Endothelial cell of hepatic sinusoid (primary cell): Measurements from ENCODE around the gene PTPRU.

Experiments used
- in situ Hi-C: cut with HindIII; loops from 2 replicates; pipeline ENCODE4 v1.10.0; 2017; ENCODE audit warnings: low sequenced_read_pairs

The PTPRU gene

GRCh38 chr1:29258976-29259801 lies 22.9 kb downstream of the PTPRU start:
- in situ Hi-C loops: loop anchor here (25.0 kb wide), 1 partner anchor 128 kb away; no protein-coding TSS in a partner anchor

DNA sequence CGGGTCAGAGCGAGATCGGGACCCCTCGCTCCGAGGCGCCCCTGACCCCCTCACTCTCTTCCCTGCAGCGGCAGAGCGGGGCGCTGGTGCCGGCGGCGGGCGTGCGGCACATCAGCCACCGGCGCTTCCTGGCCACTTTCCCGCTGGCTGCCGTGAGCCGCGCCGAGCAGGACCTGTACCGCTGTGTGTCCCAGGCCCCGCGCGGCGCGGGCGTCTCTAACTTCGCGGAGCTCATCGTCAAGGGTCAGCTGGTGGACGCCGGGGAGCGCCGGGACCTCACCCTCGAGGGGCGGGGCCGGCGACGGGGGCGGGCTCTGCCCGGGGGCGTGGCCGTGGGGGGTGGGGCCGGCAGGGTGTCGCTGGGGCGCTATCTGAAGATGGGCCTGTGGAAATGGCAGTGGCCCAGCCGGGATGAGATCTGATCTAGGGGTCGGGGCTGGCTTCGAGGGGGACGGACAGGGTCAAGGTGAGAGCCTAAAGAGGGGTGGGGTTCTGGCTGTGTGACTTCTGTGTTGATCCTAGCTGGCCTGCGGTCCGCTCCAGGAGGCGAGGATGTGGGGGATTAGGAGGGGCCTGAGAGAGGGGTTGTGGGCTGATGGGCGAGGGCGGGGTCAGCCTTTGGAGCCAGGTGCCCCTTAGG lies 23.6 kb downstream of the PTPRU start:
- in situ Hi-C loops: loop anchor here (25.0 kb wide), 1 partner anchor 127 kb away; no protein-coding TSS in a partner anchor

- in situ Hi-C loops: loop anchor here (25.0 kb wide), 1 partner anchor 127 kb away; no protein-coding TSS in a partner anchor
These were observed 24.2 kb downstream of the PTPRU start for GRCh38 chr1:29260531-29260930.

DNA sequence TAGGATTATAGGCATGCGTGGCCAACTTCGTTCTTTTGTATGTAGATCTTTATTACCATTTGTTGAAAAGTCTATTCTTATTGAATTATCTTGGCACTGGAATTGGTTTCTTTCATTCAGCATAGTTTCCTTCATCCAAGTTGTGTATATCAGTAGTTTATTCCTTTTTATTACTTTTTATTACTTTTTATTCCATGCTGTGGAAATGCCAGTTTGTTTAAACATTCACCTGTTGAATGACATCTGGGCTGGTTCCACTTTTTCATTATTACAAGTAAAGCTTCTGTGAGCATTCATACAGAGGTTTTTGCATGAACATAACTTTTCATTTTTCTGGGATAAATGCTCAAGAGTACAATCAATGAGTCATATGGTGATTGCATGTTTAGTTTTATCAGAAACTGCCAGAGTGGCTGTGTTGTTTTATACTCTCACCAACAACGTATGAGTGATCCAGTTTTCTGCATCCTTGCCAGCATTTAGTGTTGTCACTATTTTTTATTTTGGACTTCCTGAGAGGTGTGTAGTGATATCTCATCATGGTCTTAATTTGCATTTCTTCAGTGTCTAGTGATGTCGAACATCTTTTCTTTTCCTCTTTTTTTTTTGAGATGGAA lies 28.6 kb downstream of the PTPRU start:
- in situ Hi-C loops: loop anchor here (25.0 kb wide), 1 partner anchor 122 kb away; no protein-coding TSS in a partner anchor

DNA sequence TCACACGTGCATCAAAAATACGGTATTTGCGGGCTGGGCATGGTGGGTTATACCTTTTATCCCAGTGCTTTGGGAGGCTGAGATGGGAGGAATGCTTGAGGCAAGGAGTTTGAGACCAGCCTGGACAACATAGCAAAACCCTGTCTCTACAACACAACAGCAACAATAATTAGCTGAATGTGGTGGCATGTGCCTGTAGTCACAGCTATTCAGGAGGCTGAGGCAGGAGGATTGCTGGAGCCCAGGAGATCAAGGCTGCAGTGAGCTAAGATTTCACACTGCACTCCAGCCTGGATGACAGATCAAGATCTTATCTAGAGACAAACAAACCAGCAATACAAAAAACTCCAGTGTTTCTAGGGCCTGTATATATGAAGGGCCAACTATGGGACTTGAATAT lies 30.6 kb downstream of the PTPRU start:
- in situ Hi-C loops: loop anchor here (25.0 kb wide), 1 partner anchor 120 kb away; no protein-coding TSS in a partner anchor

GRCh38 chr1:29267321-29268070 lies 31.2 kb downstream of the PTPRU start:
- in situ Hi-C loops: loop anchor here (25.0 kb wide), 1 partner anchor 120 kb away; no protein-coding TSS in a partner anchor

DNA sequence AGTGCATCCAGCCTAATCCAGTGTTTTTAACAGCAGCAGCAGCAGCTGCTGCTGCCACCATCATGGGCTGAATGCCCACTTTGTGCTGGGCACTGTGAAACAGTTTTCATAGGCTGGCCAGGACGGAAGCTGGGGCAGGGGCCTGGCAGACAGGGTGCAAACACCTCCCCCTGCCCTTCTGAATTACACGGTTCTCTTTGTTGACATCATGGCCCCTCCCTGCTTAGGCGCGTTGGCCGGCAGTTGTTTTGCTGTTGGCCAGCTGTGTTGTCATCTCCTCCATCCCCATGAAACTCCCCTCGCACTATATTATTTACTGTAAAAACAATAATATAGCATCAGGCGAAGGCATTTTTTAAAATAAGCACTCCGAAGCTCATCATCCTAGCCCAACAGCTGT lies 33.1 kb downstream of the PTPRU start:
- in situ Hi-C loops: loop anchor here (25.0 kb wide), 1 partner anchor 118 kb away; no protein-coding TSS in a partner anchor

DNA sequence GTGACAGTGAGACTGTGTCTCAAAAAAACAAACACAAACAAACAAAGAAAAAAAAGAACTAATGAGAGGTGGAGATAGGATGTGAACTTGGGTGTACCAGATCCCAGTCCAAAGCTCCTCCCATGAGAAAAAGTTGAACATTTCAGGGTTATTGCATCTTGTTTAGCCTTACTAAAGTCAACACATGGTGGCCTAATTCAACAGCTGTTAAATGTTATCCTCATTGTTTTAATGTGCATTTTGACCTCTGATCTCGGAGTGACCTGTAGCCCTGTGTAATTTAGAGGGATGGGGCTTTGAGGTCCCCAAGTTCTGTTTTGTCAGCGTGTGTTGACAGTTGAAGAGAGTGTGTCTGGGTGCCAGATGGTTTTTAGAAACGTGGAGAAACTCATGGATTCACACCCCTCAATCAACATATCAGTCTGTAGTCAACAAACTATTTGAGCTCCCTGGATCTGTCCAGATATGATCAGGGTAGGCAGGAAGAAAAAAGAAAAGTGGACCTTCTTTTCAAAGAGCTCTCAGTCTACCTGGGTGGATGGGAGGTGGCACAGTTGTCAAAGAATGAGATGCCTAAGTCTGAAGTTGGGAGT lies 34.7 kb downstream of the PTPRU start:
- in situ Hi-C loops: loop anchor here (25.0 kb wide), 1 partner anchor 116 kb away; no protein-coding TSS in a partner anchor

GRCh38 chr1:29271724-29272123 lies 35.4 kb downstream of the PTPRU start:
- in situ Hi-C loops: loop anchor here (25.0 kb wide), 1 partner anchor 116 kb away; no protein-coding TSS in a partner anchor

DNA sequence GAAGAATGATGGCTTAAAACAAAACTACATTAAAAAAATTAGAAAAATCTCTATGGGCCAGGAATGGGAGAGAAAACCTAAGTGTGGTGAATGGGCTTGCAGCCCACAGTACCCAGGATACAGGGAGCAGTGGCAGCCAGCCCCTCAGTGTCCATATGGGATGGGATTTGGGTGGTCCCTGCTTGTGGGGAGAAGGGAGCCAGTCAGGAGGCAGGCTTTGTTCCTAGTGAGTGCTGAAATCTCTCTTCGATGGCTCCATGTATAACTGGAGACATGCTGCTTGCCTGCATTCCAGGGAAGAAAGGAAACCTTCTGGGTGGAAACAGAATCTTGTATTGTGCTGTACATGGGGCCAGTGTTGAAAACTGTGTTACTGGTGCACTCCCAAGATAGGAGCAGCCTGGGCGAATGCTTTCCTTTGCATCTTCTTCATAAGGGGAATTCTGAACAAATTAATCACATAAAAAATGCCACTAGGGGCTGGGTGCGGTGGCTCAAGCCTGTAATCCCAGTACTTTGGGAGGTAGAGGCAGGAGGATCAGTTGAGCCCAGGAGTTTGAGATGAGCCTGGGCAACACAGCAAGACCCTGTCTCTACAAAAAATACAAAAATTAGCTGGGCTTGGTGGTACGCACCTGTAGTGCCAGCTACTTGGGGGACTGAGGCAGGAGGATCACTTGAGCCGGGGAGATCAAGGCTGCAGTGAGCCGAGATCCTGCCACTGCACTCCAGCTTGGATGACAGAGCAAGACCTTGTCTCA lies 36.0 kb downstream of the PTPRU start:
- in situ Hi-C loops: loop anchor here (25.0 kb wide), 1 partner anchor 115 kb away; no protein-coding TSS in a partner anchor

GRCh38 chr1:29275435-29275834 lies 39.1 kb downstream of the PTPRU start:
- in situ Hi-C loops: no loop called here

DNA sequence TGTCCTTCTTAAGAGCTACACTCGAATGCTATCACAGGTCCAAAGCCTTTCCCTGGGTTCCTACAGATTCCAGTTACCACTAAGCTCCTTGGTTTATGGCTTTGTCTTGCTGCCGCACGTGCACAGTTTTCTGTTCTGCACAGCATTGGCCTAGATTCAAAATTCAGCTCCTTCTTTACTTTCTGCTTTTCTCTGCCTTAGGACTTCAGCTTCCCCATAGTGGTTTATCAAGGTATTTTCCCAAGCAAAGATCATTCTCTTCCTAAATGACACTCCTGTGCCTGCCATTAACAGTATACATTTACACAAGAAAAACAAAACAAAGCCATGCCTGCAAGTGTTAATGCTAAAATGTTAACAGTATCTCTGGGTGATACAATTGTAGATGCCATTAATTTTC lies 41.8 kb downstream of the PTPRU start:
- in situ Hi-C loops: no loop called here

- in situ Hi-C loops: no loop called here
These were observed 43.1 kb downstream of the PTPRU start for GRCh38 chr1:29279406-29279805.

GRCh38 chr1:29279951-29280391 lies 43.6 kb downstream of the PTPRU start:
- in situ Hi-C loops: no loop called here

DNA sequence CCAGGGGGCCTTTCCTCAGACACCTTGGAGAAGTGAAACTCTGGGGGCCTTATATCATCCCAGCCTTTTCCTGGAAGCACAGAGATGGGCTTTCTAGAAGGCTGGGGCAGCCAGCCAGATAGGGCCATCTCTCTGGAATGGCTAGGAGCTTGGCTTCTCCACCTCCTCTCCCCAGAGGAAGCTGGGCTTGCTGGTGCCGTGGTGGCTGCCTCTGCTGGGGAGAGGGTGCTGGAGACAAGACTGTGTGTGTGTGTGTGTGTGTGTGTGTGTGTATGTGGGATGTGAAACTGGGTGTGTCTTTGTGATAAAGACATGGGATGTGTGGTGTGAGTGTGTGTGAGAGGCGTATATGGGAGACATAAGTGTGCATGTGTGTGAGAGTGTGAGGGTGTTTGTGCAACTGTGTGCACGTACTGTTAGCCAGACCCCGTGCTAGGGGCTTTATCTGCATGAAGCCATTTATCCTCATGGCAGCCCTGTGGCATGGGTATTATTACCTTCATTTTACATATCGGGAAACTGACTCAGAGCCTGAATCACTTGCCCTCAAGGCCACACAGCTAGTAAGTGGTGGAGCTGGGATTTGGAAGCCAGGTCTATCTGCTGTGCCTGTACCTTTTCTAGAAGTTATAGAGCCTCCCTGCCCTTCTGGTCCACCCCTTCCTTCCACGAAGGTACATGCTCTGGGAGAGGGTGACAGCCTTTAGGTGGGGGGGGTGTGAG lies 44.2 kb downstream of the PTPRU start:
- in situ Hi-C loops: no loop called here

- in situ Hi-C loops: no loop called here
These were observed 45.2 kb downstream of the PTPRU start for GRCh38 chr1:29281571-29281970.

DNA sequence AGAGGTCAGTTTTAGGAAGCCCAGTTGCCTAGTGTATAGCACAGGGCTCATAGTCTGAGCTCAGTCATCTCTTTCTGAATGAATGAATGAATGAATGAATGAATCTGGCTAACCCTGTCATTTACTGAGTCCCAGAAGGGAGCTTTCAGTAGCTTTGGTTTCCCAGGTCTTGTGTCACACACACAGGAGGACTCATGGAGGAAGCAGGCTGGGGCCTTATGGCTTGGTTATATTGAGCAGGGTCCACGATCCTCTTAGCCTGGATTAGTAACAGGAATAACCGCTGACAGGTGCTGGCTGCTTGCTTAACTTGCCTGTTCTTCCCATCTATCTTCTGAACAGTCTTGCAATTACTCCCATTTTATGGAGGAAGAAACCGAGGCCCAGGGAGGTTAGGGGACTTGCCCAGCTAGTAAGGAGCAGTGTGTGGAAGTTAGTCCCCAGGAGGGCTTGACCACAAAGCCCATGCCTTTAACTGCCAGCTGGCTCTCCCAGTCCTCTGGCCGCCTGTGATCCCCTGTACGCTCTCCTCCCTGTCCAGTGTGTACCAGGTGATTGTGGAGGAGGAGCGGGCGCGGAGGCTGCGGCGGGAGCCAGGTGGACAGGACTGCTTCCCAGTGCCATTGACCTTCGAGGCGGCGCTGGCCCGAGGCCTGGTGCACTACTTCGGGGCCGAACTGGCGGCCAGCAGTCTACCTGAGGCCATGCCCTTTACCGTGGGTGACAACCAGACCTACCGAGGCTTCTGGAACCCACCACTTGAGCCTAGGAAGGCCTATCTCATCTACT lies 46.0 kb downstream of the PTPRU start:
- in situ Hi-C loops: no loop called here
